ENCODE data around the gene ZNF629. TPM values are rescaled to one million over a fixed set of nuclear protein-coding genes. Genes with fewer than 3 reads are reported as not detected.

The ZNF629 gene
- total RNA-seq, 1 donor from 2014 or later: 29.7 TPM

GRCh38 chr16:30777591-30778297, 9.3 kb downstream of the ZNF629 start:
- TF ChIP-seq, protein P1, sequence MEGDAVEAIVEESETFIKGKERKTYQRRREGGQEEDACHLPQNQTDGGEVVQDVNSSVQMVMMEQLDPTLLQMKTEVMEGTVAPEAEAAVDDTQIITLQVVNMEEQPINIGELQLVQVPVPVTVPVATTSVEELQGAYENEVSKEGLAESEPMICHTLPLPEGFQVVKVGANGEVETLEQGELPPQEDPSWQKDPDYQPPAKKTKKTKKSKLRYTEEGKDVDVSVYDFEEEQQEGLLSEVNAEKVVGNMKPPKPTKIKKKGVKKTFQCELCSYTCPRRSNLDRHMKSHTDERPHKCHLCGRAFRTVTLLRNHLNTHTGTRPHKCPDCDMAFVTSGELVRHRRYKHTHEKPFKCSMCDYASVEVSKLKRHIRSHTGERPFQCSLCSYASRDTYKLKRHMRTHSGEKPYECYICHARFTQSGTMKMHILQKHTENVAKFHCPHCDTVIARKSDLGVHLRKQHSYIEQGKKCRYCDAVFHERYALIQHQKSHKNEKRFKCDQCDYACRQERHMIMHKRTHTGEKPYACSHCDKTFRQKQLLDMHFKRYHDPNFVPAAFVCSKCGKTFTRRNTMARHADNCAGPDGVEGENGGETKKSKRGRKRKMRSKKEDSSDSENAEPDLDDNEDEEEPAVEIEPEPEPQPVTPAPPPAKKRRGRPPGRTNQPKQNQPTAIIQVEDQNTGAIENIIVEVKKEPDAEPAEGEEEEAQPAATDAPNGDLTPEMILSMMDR (IDR thresholded peaks at IDR 0.05; ENCODE audit: unreplicated experiment): no peak
- Mint-ChIP-seq H3K4me1 (ENCODE audit: unreplicated experiment) (peaks cover 14% of the 10 kb centered on the region), H3K27me3 (ENCODE audit: unreplicated experiment) (peaks cover 15% of the 10 kb centered on the region), H3K36me3 (ENCODE audit: low read depth, unreplicated experiment) (peaks cover 19% of the 10 kb centered on the region), H3K27ac (ENCODE audit: unreplicated experiment) (no peak overlapping the region), H3K9me3 (ENCODE audit: unreplicated experiment) (no peaks in the 10 kb centered on the region), H3K4me3 (ENCODE audit: unreplicated experiment) (peak overlapping the region; percentile 74)
- DNase-seq (ENCODE audit: low spot score): no peak

GRCh38 chr16:30775392-30776188, 11.4 kb downstream of the ZNF629 start:
- peaks cover 15% of the 10 kb centered on the region for H3K27me3 Mint-ChIP-seq (ENCODE audit: unreplicated experiment)
- H3K36me3 Mint-ChIP-seq (ENCODE audit: low read depth, unreplicated experiment): peaks cover 33% of the 10 kb centered on the region
- H3K4me1 Mint-ChIP-seq (ENCODE audit: unreplicated experiment): peaks cover 14% of the 10 kb centered on the region
- TF ChIP-seq, protein P1 (IDR thresholded peaks at IDR 0.05; ENCODE audit: unreplicated experiment): no peak
- H3K27ac Mint-ChIP-seq (ENCODE audit: unreplicated experiment): peak overlapping the region; percentile 48
- DNase-seq (ENCODE audit: low spot score): peak; percentile 77
- peak overlapping the region; percentile 92 for H3K4me3 Mint-ChIP-seq (ENCODE audit: unreplicated experiment)
- no peaks in the 10 kb centered on the region for H3K9me3 Mint-ChIP-seq (ENCODE audit: unreplicated experiment)

DNA sequence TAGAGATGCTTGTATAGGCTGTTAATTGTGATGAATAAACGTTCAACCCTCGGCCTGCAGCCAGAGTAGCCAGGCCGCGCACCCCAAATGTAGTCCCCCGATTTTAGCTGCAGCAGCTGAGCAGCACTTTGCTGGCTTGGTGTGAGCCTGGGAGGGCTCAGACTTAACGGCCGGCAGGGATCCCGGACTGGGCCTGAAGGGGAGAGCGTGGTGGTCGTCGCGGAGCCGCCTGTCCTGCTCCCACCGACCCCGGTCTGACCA, 11.9 kb downstream of the ZNF629 start:
- H3K9me3 Mint-ChIP-seq (ENCODE audit: unreplicated experiment): no peaks in the 10 kb centered on the region
- peaks cover 14% of the 10 kb centered on the region for H3K4me1 Mint-ChIP-seq (ENCODE audit: unreplicated experiment)
- peaks cover 33% of the 10 kb centered on the region for H3K36me3 Mint-ChIP-seq (ENCODE audit: low read depth, unreplicated experiment)
- H3K27ac Mint-ChIP-seq (ENCODE audit: unreplicated experiment): peak overlapping the region; percentile 36
- peaks cover 15% of the 10 kb centered on the region for H3K27me3 Mint-ChIP-seq (ENCODE audit: unreplicated experiment)
- no peak for DNase-seq (ENCODE audit: low spot score)
- TF ChIP-seq, protein P1 (IDR thresholded peaks at IDR 0.05; ENCODE audit: unreplicated experiment): no peak
- H3K4me3 Mint-ChIP-seq (ENCODE audit: unreplicated experiment): peak overlapping the region; percentile 92

- Mint-ChIP-seq H3K9me3 (ENCODE audit: unreplicated experiment) (no peaks in the 10 kb centered on the region), H3K27me3 (ENCODE audit: unreplicated experiment) (peaks cover 15% of the 10 kb centered on the region), H3K4me1 (ENCODE audit: unreplicated experiment) (peaks cover 14% of the 10 kb centered on the region), H3K4me3 (ENCODE audit: unreplicated experiment) (peak overlapping the region; percentile 92), H3K27ac (ENCODE audit: unreplicated experiment) (peak overlapping the region; percentile 36), H3K36me3 (ENCODE audit: low read depth, unreplicated experiment) (peaks cover 34% of the 10 kb centered on the region)
- TF ChIP-seq, protein P1 (IDR thresholded peaks at IDR 0.05; ENCODE audit: unreplicated experiment): no peak
- DNase-seq (ENCODE audit: low spot score): no peak
Observed at GRCh38 chr16:30774367-30775130, 12.5 kb downstream of the ZNF629 start.

All from endothelial cell (in vitro differentiated cells).